ENCODE measurements around the gene PRR12.
"Not testable (repeated sequence)": the region's sequence is repeated elsewhere in the genome, so short reads cannot be mapped to it uniquely, and the experiment has no call there.

PRR12 gene

GRCh38 chr19:49614096-49614833, 23.3 kb downstream of the PRR12 start:
- FAIRE-seq = no peak
- TF ChIP-seq CTCF (IDR thresholded peaks at IDR 0.05; ENCODE audit: insufficient read depth, missing control alignments) = no peak
- DNase-seq (ENCODE audit: insufficient read length, low spot score) = no peak

GRCh38 chr19:49615861-49616260, 24.9 kb downstream of the PRR12 start:
- FAIRE-seq = no peak
- TF ChIP-seq CTCF (IDR thresholded peaks at IDR 0.05; ENCODE audit: insufficient read depth, missing control alignments) = no peak
- no peak for DNase-seq (ENCODE audit: insufficient read length, low spot score)

GRCh38 chr19:49616532-49616931, 25.6 kb downstream of the PRR12 start:
- FAIRE-seq (no peak), DNase-seq (ENCODE audit: insufficient read length, low spot score) (no peak)
- no peak for TF ChIP-seq CTCF (IDR thresholded peaks at IDR 0.05; ENCODE audit: insufficient read depth, missing control alignments)

- DNase-seq (ENCODE audit: insufficient read length, low spot score) = no peak
- no peak for TF ChIP-seq CTCF (IDR thresholded peaks at IDR 0.05; ENCODE audit: insufficient read depth, missing control alignments)
- FAIRE-seq = no peak
Measured at GRCh38 chr19:49616945-49617344, 26.0 kb downstream of the PRR12 start.

- DNase-seq (ENCODE audit: insufficient read length, low spot score); FAIRE-seq: not testable (repeated sequence)
Measured at GRCh38 chr19:49617860-49618259, 26.9 kb downstream of the PRR12 start.

- FAIRE-seq (no peak), DNase-seq (ENCODE audit: insufficient read length, low spot score) (no peak)
- no peak for TF ChIP-seq CTCF (IDR thresholded peaks at IDR 0.05; ENCODE audit: insufficient read depth, missing control alignments)
Measured at GRCh38 chr19:49624967-49625910, 34.3 kb downstream of the PRR12 start.

GRCh38 chr19:49626226-49626625, 35.2 kb downstream of the PRR12 start:
- FAIRE-seq (no peak), DNase-seq (ENCODE audit: insufficient read length, low spot score) (no peak)
- TF ChIP-seq CTCF (IDR thresholded peaks at IDR 0.05; ENCODE audit: insufficient read depth, missing control alignments) = no peak

All from D721Med (cell line).